ENCODE measurements around the gene ANAPC2. TPM values are rescaled to one million over a fixed set of nuclear protein-coding genes. Genes with fewer than 3 reads are reported as not detected.
A peak's percentile ranks its signal among the peaks of the same experiment; 100 is the strongest.

The ANAPC2 gene
- total RNA-seq, 1 experiment from 2014 or later: 21.9 TPM

DNA sequence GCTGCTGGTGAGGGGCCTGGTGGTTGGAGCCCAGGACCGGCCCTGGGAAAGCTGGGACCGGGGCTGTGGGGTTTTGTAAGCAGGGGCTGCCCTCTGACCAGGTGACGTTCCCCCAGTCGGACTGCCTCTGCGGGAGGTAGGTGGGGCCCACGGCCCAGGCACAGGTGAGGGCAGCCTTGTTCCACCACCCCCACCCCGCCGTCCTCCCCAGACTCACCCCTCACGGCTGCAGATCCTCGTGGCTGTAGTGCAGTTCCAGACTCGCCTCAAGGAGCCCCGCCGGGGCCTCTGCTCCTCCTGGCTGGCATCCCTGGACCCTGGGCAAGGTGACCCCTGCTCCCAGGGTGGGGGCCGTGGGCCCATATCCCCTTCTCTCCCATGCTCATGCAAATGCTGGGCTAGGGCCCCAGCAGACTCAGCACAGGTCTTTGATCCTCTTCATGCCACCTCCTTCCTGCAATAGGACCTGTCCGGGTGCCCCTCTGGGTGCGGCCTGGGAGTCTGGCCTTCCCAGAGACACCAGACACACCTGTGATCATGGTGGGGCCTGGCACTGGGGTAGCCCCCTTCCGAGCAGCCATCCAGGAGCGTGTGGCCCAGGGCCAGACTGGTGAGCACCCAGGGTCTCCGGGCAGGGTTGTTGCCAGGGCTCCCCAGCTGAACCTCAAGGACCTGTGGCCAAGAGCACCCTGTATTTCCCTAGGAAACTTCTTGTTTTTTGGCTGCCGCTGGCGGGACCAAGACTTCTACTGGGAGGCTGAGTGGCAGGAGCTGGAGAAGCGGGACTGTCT lies 27.0 kb upstream of the ANAPC2 start:
- DNase-seq (ENCODE audit: low read depth): no peak

GRCh38 chr9:137214620-137215019 lies 26.3 kb upstream of the ANAPC2 start:
- no peak for DNase-seq (ENCODE audit: low read depth)

DNA sequence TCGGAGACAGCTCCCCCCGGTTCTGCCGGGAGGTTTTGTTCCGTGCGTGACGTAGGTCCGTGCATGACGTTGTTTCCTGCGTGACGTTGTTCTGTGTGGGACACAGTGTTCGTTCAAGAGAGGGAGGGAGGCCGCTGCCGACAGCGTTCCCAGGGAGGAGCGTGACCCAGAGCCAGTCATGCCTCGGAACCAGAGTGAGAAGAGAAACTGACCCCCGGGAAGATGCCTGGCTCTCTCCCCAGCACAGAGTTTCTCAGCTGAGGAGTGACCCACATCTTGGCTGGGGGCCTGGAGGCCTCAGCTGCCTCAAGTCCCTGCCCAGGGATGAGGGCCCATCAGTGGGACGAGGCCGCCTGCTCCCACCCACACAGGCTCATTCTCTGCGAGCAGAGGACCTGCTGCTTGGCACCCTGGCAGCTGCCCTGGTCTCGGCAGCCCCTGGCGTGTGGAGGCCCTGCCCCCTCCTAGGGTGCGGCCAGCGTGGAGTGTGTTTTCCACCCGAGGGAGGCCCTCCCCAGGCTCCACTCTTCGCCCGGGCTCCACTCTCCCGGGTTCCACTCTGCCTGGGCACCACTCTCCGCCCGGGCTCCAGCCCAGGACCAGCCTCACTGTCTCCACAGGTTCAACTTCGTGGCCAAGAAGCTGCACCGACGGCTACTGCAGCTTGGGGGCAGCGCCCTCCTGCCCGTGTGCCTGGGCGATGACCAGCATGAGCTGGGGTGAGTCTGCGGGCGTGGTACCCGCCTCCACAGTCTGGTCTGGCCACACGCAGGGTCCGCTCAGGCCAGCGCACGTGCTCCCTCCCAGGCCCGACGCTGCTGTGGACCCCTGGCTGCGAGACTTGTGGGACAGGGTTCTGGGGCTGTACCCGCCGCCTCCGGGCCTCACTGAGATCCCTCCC lies 25.1 kb upstream of the ANAPC2 start:
- DNase-seq (ENCODE audit: low read depth): no peak

GRCh38 chr9:137212520-137212919 lies 24.2 kb upstream of the ANAPC2 start:
- DNase-seq (ENCODE audit: low read depth): no peak

- DNase-seq (ENCODE audit: low read depth): no peak
Measured at GRCh38 chr9:137211532-137211931, 23.2 kb upstream of the ANAPC2 start.

GRCh38 chr9:137206602-137207001 lies 18.2 kb upstream of the ANAPC2 start:
- DNase-seq (ENCODE audit: low read depth): no peak

DNA sequence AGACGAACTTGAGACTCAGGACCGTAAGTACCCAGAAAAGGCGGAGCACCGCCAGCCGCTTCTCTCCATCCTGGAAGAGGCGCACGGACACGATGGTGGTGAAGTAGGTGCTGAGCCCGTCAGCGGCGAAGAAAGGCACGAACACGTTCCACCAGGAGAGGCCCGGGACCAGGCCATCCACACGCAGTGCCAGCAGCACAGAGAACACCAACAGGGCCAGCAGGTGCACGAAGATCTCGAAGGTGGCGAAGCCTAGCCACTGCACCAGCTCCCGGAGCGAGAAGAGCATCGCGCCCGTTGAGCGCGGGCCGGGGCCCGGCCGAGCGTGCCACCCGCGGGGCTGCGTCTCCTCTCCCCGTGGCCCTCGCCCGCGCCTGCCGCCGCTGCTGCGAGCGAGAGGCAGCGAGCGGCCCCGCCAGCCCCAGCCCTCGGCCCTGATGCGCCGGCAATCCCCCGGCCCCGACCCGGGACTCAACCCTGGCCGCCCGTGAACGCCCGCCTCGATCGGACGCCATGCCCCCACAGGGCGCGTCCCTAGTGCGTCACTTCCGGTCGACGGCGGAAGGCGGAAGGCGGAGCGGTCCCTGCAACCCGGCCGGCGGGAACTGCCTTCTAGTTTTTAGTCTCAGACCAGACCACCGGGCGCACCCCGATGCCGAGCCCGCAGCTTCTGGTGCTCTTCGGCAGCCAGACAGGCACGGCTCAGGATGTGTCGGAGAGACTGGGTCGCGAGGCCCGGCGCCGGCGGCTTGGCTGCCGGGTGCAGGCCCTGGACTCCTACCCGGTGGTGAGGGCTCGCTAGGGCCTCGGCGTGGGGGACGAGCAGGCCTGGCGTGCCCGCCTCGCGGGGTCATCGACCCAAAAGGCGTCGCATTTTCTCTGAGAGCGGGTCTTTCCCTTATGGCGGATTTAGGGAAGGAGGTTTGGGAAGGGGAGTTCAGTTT lies 17.0 kb upstream of the ANAPC2 start, which contains the start of the genes NDOR1 and TMEM203:
TSS of gene NDOR1 (plus strand) at position 575 of the 944 bp plus-strand sequence. CDS start at position 653, 78 bp downstream.
TSS of gene TMEM203 (minus strand) at position 523 of the 944 bp plus-strand sequence. CDS start at position 289, 234 bp downstream.
- peak; percentile 82 for DNase-seq (ENCODE audit: low read depth)

DNA sequence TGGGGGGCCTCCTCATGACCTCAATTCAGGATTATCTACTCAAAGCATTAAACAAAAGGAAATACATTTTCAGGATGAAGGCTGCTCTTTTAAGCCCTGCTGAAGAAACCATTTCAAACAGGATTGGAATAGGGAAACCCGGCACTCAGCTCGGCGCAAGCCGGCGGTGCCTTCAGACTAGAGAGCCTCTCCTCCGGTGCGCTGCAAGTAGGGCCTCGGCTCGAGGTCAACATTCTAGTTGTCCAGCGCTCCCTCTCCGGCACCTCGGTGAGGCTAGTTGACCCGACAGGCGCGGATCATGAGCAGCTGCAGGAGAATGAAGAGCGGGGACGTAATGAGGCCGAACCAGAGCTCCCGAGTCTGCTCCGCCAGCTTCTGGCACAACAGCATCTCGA lies 16.4 kb upstream of the ANAPC2 start:
- no peak for DNase-seq (ENCODE audit: low read depth)

DNA sequence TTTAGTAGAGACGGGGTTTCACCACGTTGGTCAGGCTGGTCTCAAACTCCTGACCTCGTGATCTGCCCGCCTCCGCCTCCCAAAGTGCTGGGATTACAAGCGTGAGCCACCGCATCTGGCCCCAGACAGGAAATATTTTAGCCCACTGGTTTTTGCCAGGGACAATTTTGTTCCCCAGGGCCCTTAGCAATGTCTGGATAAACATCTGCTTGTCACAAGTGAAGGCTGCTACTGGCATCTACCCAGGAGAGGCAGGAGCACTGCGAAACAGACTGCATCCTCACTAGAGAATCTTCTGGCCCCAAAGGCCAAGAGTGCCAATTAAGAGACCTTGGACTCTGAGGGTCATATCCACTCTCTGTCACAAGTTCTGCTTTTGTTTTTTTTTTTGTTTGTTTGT lies 14.6 kb upstream of the ANAPC2 start:
- DNase-seq (ENCODE audit: low read depth): no peak

DNA sequence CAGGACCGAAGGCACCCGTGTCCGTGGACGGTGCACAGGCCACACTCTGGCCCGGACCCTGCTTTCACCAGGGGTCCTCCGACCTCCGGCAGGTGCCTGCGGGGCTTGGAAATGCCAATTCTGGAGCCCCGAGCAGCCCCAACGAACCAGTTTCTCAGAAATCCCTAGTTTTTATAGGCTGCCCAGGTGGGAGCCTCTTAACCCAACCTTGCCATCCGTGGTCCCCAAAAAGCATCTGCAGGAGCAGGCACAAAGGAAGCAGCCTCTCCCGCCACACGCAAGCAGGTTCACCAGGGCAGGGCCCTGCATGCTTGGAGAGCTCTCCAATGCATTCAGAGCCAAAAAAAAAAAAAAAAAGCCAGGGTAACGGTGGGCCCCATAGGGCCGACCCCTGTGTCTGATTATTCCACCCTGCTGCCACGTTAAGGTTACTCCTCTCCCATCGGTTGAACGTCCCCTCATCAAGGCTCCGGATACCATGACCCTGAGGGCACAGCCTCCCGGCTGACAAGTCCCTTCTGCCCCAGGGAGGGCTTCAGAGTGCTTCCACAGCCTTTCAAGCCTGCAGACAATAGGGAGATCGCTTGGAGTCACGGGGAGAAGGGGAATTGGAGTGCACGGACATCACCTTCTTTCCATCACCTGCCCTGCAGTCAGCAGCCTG lies 13.0 kb upstream of the ANAPC2 start:
- no peak for DNase-seq (ENCODE audit: low read depth)

GRCh38 chr9:137200311-137201204 lies 12.2 kb upstream of the ANAPC2 start, which contains the start of gene TPRN:
TPRN (minus strand) TSS chr9:137200741; CDS start chr9:137200711, 30 bp downstream.
- DNase-seq (ENCODE audit: low read depth): peak; percentile 99

DNA sequence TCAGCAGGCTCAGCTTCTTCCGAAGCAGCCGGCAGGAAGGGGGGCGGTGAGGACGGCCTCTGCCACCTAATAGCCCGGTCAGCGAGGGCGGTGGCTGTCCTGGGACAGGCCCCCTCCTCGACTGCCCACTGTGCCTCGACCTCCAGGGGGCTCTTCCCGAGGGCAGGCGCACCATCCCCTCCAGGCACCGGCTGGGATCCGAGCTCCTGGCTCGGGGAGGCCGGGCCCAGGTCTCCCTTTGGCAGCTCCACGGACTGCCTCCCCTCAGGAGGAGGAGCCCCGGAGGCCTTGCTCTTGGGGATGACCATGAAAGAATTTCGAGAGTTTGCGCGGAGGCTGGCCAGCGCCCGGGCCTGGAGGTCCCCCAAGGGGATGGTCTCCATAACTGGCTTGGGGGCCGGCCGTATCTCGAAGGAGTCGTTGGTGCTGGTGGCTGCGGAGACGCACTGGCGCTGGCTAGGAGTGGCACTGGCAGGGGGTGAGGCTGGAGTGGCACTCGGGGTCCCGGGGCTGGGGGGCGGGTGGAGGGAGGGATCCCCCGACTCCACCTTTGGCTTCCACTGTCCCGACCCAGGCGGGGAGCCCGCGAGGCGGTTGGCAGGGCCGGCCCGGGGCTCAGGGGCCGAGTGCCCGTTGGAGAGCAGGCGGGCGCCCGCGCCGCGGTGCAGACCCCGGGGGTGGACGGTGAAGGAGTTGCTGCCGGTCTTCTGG lies 11.2 kb upstream of the ANAPC2 start:
- DNase-seq (ENCODE audit: low read depth): no peak

GRCh38 chr9:137198902-137199283 lies 10.5 kb upstream of the ANAPC2 start:
- DNase-seq (ENCODE audit: low read depth): no peak

DNA sequence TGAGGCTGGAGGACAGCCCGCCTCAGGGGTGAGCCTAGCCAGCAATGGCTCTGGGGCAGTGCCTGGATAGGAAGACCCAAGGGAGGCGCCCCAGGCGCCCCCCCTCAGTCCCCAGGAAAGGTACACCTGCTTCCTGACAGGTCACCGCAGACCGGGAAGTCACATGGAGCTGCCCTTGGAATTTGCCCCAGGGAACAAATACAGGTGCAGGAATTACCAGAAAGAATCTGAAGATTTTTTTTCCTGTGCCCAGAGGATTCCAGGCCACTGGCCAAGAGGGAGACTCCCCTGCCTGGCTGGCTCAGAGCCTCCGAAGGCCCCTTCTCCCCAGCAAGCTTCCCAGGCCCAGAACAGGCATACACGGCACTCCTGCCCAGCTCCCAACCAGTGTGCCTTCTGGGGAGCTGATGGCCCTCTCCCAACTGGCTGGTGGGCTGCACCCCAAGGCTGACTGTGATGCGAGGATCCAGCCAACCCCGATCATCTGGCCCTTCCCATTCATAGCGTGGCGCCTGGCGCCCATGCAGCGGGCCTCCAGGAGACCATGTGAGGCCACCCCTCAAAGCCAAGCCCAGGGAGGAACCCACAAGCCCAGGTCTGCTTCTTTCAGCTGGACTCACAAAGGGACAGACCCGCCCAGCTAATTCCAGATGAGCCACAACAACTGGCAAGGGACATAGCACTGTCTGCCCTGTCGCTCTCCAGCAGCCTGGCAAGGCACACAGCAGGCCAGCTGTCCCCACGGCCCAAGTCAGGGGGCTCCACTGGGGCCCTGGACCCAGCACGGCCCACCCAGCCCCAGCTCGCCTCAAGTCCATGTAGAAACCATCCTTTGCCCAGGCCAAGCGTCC lies 9.9 kb upstream of the ANAPC2 start:
- DNase-seq (ENCODE audit: low read depth): no peak

GRCh38 chr9:137195525-137196220 lies 7.3 kb upstream of the ANAPC2 start:
- no peak for DNase-seq (ENCODE audit: low read depth)

- DNase-seq (ENCODE audit: low read depth): no peak
Measured at GRCh38 chr9:137194909-137195308, 6.5 kb upstream of the ANAPC2 start.

DNA sequence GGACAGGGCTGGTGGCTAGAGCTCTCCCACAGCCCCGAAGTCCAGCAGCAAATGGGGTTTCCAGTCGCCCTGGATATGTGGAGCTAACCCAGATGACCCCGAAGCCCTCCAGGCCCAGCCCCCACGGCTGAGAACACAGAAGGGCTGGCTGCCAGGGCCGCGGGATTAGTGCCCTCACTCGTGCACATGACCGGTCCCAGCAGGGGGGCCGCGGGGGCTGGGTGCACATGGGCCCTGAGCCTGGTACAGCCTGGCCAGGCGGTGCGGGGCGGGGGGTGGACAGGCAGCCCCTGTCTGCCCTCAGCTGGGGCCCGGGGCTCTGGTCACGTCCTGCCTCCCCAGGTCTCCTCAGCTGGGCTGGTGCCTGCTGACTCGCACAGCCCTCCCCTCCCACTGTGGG lies 6.0 kb upstream of the ANAPC2 start:
- no peak for DNase-seq (ENCODE audit: low read depth)
